OCI-LY7 (cell line): ENCODE results near the gene HORMAD2. TPM values are rescaled to one million over a fixed set of nuclear protein-coding genes. Genes with fewer than 3 reads are reported as not detected.

Experiments
- BruUV-seq: library from RNA; stranded (reverse); fragments of 400-500 nt; replicated peaks from 2 replicates; lab custom pipeline; 2021; lab: Mats Ljungman, UMichigan
- CTCF ChIA-PET: fragments of 300-600 bp; sonication (Branson Sonifier 250); formaldehyde crosslinking; loops from one replicate; lab custom pipeline; 2022; ENCODE audit warnings: antibody characterized with exemption; ENCODE audit not compliant: unreplicated experiment; lab: Charles Lee
- POLR2A ChIA-PET: fragments of 300-600 bp; sonication (Branson Sonifier 250); formaldehyde crosslinking; loops from one replicate; lab custom pipeline; 2022; ENCODE audit warnings: antibody characterized with exemption; lab: Charles Lee
- DNase-seq: peaks from one replicate; pipeline ENCODE4 v3.0.0-alpha.2; 2015; ENCODE audit warnings: low spot score
- H2AFZ ChIP-seq: fragments of 200-600 bp; sonication (generic), shearing (Covaris generic); 2 replicates; pipeline ENCODE4 v1.6.1; 2014; ENCODE audit warnings: mild to moderate bottlenecking, antibody characterized with exemption, low read length, moderate library complexity
- H3K27ac ChIP-seq: fragments of 200-600 bp; sonication (generic); 2 replicates; pipeline ENCODE4 v1.5.1; 2014; ENCODE audit warnings: mixed run types, low read depth, mild to moderate bottlenecking, moderate library complexity, low read length, inconsistent platforms; ENCODE audit not compliant: poor library complexity, severe bottlenecking
- H3K36me3 ChIP-seq: fragments of 200-600 bp; sonication (generic); 2 replicates; pipeline ENCODE4 v1.6.1; 2014; ENCODE audit warnings: mild to moderate bottlenecking, antibody characterized with exemption, low read length, moderate library complexity, mixed read lengths; ENCODE audit not compliant: insufficient read depth
- H3K4me1 ChIP-seq: fragments of 200-600 bp; sonication (generic); 2 replicates; pipeline ENCODE4 v1.5.1; 2014; ENCODE audit warnings: mild to moderate bottlenecking, low read length; ENCODE audit not compliant: insufficient read depth, poor library complexity, severe bottlenecking
- H3K4me2 ChIP-seq: fragments of 200-600 bp; sonication (generic); 2 replicates; pipeline ENCODE4 v1.6.1; 2014; ENCODE audit warnings: mild to moderate bottlenecking, low read length
- H3K4me3 ChIP-seq: fragments of 200-600 bp; sonication (generic); 2 replicates; pipeline ENCODE4 v1.5.1; 2014; ENCODE audit warnings: mild to moderate bottlenecking, low read depth, low read length; ENCODE audit not compliant: poor library complexity, severe bottlenecking
- H3K79me2 ChIP-seq: fragments of 200-600 bp; sonication (generic); 2 replicates; pipeline ENCODE4 v1.6.1; 2016; ENCODE audit warnings: low read depth, mild to moderate bottlenecking, low read length, moderate library complexity, mixed read lengths; ENCODE audit not compliant: insufficient read depth
- H3K9me2 ChIP-seq: fragments of 200-600 bp; sonication (generic); 2 replicates; pipeline ENCODE4 v1.6.1; 2016; ENCODE audit warnings: mild to moderate bottlenecking, low read length, mixed read lengths; ENCODE audit not compliant: insufficient read depth
- H3K9me3 ChIP-seq: fragments of 200-600 bp; sonication (generic); 2 replicates; pipeline ENCODE4 v1.6.1; 2014; ENCODE audit warnings: mild to moderate bottlenecking, mixed run types, low read length, mixed read lengths
- H4K20me1 ChIP-seq: fragments of 200-600 bp; sonication (generic); 2 replicates; pipeline ENCODE4 v1.6.1; 2014; ENCODE audit warnings: mild to moderate bottlenecking, antibody characterized with exemption, low read length, moderate library complexity, mixed read lengths; ENCODE audit not compliant: insufficient read depth
- CTCF ChIP-seq: fragments of 200-600 bp; sonication (generic); conservative IDR thresholded peaks from 2 replicates; pipeline ENCODE4 v1.5.1; 2014; ENCODE audit warnings: mild to moderate bottlenecking, antibody characterized with exemption, low read length, moderate library complexity, mixed read lengths
- EZH2phosphoT487 ChIP-seq: fragments of 200-600 bp; sonication (generic); IDR thresholded peaks from 2 replicates; pipeline ENCODE4 v1.6.1; 2018; ENCODE audit warnings: low read depth, borderline replicate concordance, mild to moderate bottlenecking, mixed run types, antibody characterized with exemption, low read length, moderate library complexity, mixed read lengths
- intact Hi-C: fragments of 100-400 bp; cut with micrococcal nuclease; formaldehyde crosslinking; loops from one replicate; pipeline ENCODE4 v1.10.0; 2022; ENCODE audit not compliant: unreplicated experiment
- total RNA-seq, 2 experiments: library from RNA; depleted of rRNA in 1 of 2; stranded (reverse); fragments of >200 nt in 1 of 2; shearing (Covaris generic) in 1 of 2; gene quantifications; 2 replicates each; pipeline ENCODE4 v1.2.3, GENCODE V29; 2014 to 2022

Gene HORMAD2
- total RNA-seq, 2 experiments from 2014 or later = not detected

DNA sequence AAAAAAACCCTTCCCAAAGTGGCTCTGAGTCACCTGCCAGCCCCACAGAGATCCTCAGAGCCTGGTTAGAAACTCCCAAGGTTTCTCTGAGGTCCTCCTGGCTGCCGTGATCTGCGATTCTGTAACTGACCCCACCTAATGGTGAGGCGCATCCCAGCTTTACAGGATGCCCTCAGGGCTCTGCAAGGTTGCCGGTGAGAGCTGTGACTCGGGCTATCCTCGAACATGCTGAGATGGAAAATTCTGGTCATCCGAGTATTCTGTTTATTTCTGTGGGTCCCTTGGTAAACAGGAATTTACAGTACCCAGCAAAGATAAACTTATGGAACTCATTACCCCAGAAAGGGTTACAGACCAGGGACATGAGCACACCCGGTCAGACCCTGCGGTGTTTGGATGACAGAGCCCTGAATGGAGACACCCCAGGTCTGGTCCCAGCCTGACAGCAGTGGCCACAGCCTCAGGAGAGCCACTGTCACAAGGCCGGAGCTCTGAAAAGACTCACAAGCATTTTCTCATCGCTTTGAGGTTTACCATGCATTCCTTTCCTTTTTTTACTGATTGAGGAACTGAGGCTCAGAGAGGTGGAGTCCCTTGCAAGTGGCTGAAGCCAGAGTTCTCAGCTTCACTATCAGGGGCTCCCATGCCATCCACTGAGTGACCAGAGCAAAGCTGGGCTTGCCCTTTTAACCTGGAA lies 144.0 kb downstream of the HORMAD2 start:
- intact Hi-C loops = no loop called here
- H3K4me2 ChIP-seq = no peak overlapping the region

GRCh38 chr22:30225220-30225927 lies 145.1 kb downstream of the HORMAD2 start:
- no peak overlapping the region for H3K4me3 ChIP-seq
- H3K4me2 ChIP-seq = no peak overlapping the region
- intact Hi-C loops = no loop called here
- ChIA-PET CTCF (no interaction called here), POLR2A (no interaction called here)
- TF ChIP-seq CTCF (no peak), EZH2phosphoT487 (no peak)
- no peaks in the 10 kb centered on the region for H3K9me3 ChIP-seq
- no peaks in the 10 kb centered on the region for H4K20me1 ChIP-seq
- no peak overlapping the region for H2AFZ ChIP-seq
- no peak overlapping the region for H3K27ac ChIP-seq
- H3K79me2 ChIP-seq = no peaks in the 10 kb centered on the region
- DNase-seq = no peak
- no peaks in the 10 kb centered on the region for H3K9me2 ChIP-seq
- no TSS peak for BruUV-seq
- H3K4me1 ChIP-seq = peaks cover 18% of the 10 kb centered on the region
- no peaks in the 10 kb centered on the region for H3K36me3 ChIP-seq

More for the DNA sequence above, 144.0 kb downstream of the HORMAD2 start:
- Histone ChIP-seq H3K27ac (no peak overlapping the region), H3K4me3 (no peak overlapping the region), H3K4me1 (peaks cover 20% of the 10 kb centered on the region), H2AFZ (no peak overlapping the region), H4K20me1 (no peaks in the 10 kb centered on the region), H3K36me3 (no peaks in the 10 kb centered on the region), H3K9me3 (no peaks in the 10 kb centered on the region), H3K79me2 (no peaks in the 10 kb centered on the region), H3K9me2 (no peaks in the 10 kb centered on the region)
- POLR2A ChIA-PET = no interaction called here
- BruUV-seq = no TSS peak
- CTCF ChIA-PET = no interaction called here
- TF ChIP-seq EZH2phosphoT487 (no peak), CTCF (no peak)
- no peak for DNase-seq
